Esophagus muscularis mucosa (tissue), 4 donors: Measurements from ENCODE around the gene SHROOM4. TPM values are rescaled to one million over a fixed set of nuclear protein-coding genes. Genes with fewer than 3 reads are reported as not detected.

ENCODE experiments used
- DNase-seq: peaks from one replicate; pipeline ENCODE4 v3.0.0-alpha.2; 2017; ENCODE audit errors: extremely low spot score
- H3K27ac ChIP-seq, 4 donors: fragments of 200-600 bp; sonication (generic); replicated peaks in 1 of 4; 1 replicate in 3 of 4; 2 replicates in 1 of 4; pipeline ENCODE4 v1.5.1; 2016 to 2019; ENCODE audit warnings: mild to moderate bottlenecking in 1 of 4
- H3K27me3 ChIP-seq, 4 donors: fragments of 200-600 bp; sonication (generic); one replicate each; pipeline versions ENCODE4 v1.5.1 to v1.6.0; 2016 to 2019
- H3K36me3 ChIP-seq, 4 donors: fragments of 200-600 bp; sonication (generic); one replicate each; pipeline ENCODE4 v1.5.1; 2016 to 2019
- H3K4me1 ChIP-seq, 4 donors: fragments of 200-600 bp; sonication (generic); one replicate each; pipeline ENCODE4 v1.5.1; 2016 to 2019
- H3K4me3 ChIP-seq, 4 donors: fragments of 200-600 bp; sonication (generic); 1 replicate in 2 of 4; 2 replicates in 2 of 4; pipeline ENCODE4 v1.5.1; 2016 to 2019; ENCODE audit warnings: mild to moderate bottlenecking in 4 of 4, moderate library complexity in 1 of 4
- H3K9me3 ChIP-seq, 4 donors: fragments of 200-600 bp; sonication (generic); 1 replicate in 3 of 4; 2 replicates in 1 of 4; pipeline ENCODE4 v1.5.1; 2016 to 2019
- EP300 ChIP-seq: sonication (generic); formaldehyde crosslinking; IDR thresholded peaks from one replicate; pipeline ENCODE4 v1.6.1; 2017; ENCODE audit warnings: antibody characterized with exemption
- POLR2A ChIP-seq: fragments of 450-650 bp; IDR thresholded peaks from one replicate; pipeline ENCODE4 v1.6.1; 2017; ENCODE audit warnings: antibody characterized with exemption, moderate library complexity, mild to moderate bottlenecking, low read depth
- POLR2AphosphoS5 ChIP-seq, 2 donors: sonication (generic); formaldehyde crosslinking; IDR thresholded peaks; one replicate each; pipeline ENCODE4 v1.6.1; 2017; ENCODE audit warnings: antibody characterized with exemption in 2 of 2
- WGBS: methylation state at CpG from one replicate; pipeline ENCODE4 v1.1.5; 2018; 5-methylcytosine and 5-hydroxymethylcytosine counted together
- intact Hi-C: fragments of 100-400 bp; cut with DNase I; formaldehyde crosslinking; loops from one replicate; pipeline ENCODE4 v1.15.1; 2023
- total RNA-seq, 4 donors: library from RNA; depleted of rRNA; stranded (reverse); fragments of >200 nt; gene quantifications; one replicate each; pipeline versions ENCODE4 v1.1.0 to v1.2.1, GENCODE V29; 2016
- TF ChIP-seq, protein P1 (sequence below), 3 experiments: fragments of 200-600 bp in 2 of 3; fragments of 450-650 bp in 1 of 3; sonication (generic) in 2 of 3; IDR thresholded peaks; one replicate each; pipeline ENCODE4 v1.5.1; 2017 to 2019; ENCODE audit warnings: antibody characterized with exemption in 3 of 3, mild to moderate bottlenecking in 2 of 3, moderate library complexity in 1 of 3

SHROOM4 gene
- total RNA-seq, 4 donors from 2014 or later: 5.4 to 12.4 (median 11.4) TPM

DNA sequence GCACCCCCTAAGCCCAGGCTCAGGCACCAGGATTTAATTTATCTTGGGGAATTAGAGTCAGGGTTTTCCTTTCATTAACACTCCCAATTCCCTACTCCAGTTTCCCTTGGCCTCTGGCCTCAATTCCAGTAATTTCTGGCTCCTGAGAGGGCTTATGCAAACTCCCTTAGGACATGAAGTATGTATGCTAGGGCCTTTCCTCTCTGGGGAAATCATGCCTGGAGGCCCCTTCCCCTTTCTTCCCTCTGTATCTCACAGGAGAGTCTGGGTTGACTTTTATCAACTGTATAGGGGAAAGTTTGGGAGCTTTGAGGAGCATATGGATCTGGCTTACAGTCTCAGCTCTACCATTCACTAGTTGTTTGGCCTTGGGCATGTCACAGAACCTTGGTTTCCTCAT, 169.5 kb downstream of the SHROOM4 start:
- intact Hi-C loops: no loop called here
- TF ChIP-seq POLR2A (no peak), EP300 (no peak)
- Histone ChIP-seq H3K4me3 (no peak overlapping the region), H3K27me3 (no peaks in the 10 kb centered on the region), H3K9me3 (no peaks in the 10 kb centered on the region), H3K4me1 (peaks cover 0 to 7% (median 4%) of the 10 kb centered on the region in 4 donors), H3K36me3 (no peaks in the 10 kb centered on the region), H3K27ac (peak overlapping the region in 1 of 4 donors; percentile 15)
- no peak for DNase-seq

DNA sequence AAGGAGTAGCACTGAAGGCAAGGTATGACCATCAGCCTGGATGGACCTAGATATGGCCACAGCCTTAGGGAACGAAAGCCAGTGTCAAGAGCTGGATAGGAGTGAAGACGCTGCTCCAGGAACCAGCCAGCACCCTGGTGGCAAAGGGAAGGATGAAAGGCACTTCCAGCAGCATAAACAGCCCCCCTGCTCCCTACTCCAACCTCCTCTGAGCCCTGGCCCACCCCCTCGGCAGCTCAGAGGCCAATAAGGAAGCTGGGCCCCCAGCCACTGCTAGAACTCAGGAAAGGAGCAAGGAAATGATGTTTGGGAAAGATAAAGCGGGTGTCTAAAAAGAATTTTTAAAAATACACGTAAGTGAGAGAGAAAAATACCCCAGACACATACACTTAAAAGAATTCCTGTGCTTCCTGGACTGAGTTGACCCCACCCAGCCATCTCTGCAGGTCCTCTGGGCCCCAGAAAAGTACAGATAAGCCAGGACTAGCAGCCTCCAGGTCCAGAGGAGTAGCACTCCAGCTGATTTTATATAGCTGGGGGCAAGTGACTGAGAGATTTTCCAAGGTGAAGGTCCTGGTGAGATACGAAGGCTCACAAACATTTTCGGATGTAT, 170.4 kb downstream of the SHROOM4 start:
- WGBS: 62% methylated on average over 7 of the region's 7 CpGs
- Histone ChIP-seq H3K27ac (peak overlapping the region in 1 of 4 donors; percentile 35), H3K36me3 (no peaks in the 10 kb centered on the region), H3K27me3 (no peaks in the 10 kb centered on the region), H3K9me3 (no peaks in the 10 kb centered on the region), H3K4me3 (peak overlapping the region; percentile 25 to 37 (median 27)), H3K4me1 (peaks cover 0 to 7% (median 4%) of the 10 kb centered on the region in 4 donors)
- TF ChIP-seq POLR2AphosphoS5 (IDR thresholded peaks at IDR 0.05): peak; percentile 10 to 55
- TF ChIP-seq EP300: no peak
- intact Hi-C loops: no loop called here
- DNase-seq: no peak

DNA sequence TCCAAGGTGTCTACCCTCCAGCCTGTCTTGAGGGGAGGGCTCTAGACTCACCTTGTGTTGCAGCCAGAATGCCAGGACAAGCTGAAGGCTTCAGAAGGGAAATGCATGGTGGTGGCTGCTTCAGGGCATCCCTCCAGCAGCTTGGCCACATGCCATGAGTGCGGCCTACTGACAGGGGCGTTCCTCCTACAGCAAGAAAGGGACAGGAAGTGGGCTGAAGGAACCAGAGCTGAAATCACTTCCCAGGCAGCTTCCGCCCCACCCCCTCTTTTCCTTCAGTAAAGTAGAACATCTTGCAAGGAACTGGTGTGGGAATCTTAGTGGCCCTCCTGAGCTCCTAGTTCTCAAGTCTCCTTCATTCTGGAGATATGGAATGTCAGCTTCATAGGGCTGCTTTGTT, 175.9 kb downstream of the SHROOM4 start:
- H3K27ac ChIP-seq: no peak overlapping the region
- no peak for DNase-seq
- TF ChIP-seq POLR2AphosphoS5 (IDR thresholded peaks at IDR 0.05) (no peak), POLR2A (no peak), EP300 (no peak)
- TF ChIP-seq, protein P1, sequence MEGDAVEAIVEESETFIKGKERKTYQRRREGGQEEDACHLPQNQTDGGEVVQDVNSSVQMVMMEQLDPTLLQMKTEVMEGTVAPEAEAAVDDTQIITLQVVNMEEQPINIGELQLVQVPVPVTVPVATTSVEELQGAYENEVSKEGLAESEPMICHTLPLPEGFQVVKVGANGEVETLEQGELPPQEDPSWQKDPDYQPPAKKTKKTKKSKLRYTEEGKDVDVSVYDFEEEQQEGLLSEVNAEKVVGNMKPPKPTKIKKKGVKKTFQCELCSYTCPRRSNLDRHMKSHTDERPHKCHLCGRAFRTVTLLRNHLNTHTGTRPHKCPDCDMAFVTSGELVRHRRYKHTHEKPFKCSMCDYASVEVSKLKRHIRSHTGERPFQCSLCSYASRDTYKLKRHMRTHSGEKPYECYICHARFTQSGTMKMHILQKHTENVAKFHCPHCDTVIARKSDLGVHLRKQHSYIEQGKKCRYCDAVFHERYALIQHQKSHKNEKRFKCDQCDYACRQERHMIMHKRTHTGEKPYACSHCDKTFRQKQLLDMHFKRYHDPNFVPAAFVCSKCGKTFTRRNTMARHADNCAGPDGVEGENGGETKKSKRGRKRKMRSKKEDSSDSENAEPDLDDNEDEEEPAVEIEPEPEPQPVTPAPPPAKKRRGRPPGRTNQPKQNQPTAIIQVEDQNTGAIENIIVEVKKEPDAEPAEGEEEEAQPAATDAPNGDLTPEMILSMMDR (IDR thresholded peaks at IDR 0.05): no peak
- no peaks in the 10 kb centered on the region for H3K4me1 ChIP-seq
- H3K36me3 ChIP-seq: peaks cover 0 to 26% (median 11%) of the 10 kb centered on the region in 4 donors
- no peaks in the 10 kb centered on the region for H3K9me3 ChIP-seq
- intact Hi-C loops: no loop called here
- H3K4me3 ChIP-seq: no peak overlapping the region
- H3K27me3 ChIP-seq: no peaks in the 10 kb centered on the region
- WGBS: 59% methylated on average over 2 of the region's 3 CpGs

DNA sequence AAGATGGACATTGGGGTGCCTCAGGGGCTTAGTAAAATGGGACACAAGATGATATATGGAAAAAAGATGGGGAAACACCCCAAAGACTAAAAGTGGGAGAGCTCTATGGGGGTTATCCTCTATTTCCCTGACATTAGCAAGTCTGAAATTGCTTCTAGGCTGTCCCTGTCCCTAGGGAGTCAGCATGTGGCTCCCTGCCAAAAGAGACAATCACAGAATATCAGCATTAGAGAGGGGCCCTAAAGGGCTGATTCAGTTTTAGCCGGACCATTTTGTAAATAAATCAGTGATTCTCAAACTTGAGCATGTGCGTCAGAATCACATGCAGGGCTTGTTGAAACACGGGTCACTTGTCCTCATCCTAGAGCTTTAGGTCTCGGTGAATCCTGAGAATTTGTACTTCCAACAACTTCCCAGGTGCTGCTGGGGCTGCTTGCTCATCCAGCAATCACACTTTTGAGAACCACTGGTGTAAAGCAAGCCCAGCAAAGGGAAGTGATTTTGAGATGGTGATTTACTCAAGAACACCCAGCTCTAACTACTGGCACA, 178.1 kb downstream of the SHROOM4 start:
- Histone ChIP-seq H3K9me3 (no peaks in the 10 kb centered on the region), H3K4me3 (no peak overlapping the region), H3K4me1 (no peaks in the 10 kb centered on the region), H3K27ac (no peak overlapping the region), H3K36me3 (peaks cover 0 to 26% (median 11%) of the 10 kb centered on the region in 4 donors), H3K27me3 (no peaks in the 10 kb centered on the region)
- TF ChIP-seq POLR2AphosphoS5 (IDR thresholded peaks at IDR 0.05): no peak
- WGBS: 80% methylated on average over 4 of the region's 4 CpGs
- DNase-seq: no peak
- intact Hi-C loops: no loop called here

DNA sequence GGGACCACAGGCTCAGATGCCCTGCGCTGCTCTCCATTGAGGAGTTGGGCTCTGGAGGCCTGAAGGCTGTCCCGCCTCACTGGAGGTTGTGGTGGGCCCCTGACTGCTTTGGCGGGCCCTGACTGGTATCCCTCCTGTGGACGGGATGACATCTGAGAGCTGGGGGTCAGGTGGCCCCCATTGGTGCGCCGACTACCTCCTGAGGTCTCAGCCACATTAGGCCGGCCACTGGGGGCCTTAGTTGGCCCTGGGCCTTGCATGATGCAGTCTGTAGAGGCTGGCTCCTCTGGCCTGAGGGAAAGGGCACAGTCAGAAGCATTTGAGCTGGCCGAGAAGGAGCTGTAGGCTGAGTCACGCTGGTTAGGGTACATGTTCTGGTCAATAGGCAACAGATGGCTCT, 178.8 kb downstream of the SHROOM4 start:
- DNase-seq: no peak
- Histone ChIP-seq H3K27me3 (no peaks in the 10 kb centered on the region), H3K9me3 (no peaks in the 10 kb centered on the region), H3K36me3 (peaks cover 0 to 26% (median 11%) of the 10 kb centered on the region in 4 donors), H3K27ac (no peak overlapping the region), H3K4me1 (no peaks in the 10 kb centered on the region), H3K4me3 (no peak overlapping the region)
- WGBS: 100% methylated on average over 2 of the region's 9 CpGs
- intact Hi-C loops: no loop called here
- TF ChIP-seq, protein P1 (IDR thresholded peaks at IDR 0.05): no peak
- TF ChIP-seq POLR2A (no peak), POLR2AphosphoS5 (IDR thresholded peaks at IDR 0.05) (no peak), EP300 (no peak)

DNA sequence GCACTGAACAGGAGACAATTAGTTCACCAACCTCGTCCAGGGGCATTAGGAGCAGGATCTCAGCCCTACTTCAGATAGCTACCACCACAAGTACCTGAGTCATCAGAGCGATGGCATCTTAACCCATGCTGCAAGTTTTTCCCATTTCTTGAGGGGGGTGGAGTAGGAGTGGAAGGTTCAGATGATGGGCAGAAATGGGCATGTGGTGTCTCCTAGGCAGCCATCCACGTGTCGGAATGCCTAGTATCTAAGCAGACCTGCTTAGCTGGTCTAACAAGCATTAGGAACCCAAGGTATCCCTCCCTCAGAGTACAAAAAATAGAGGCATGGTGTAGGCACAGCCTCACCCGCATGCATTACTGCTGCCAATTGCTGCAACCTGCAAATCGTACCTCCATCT, 184.2 kb downstream of the SHROOM4 start:
- H3K36me3 ChIP-seq: peaks cover 0 to 24% (median 5%) of the 10 kb centered on the region in 4 donors
- no peak for DNase-seq
- H3K4me3 ChIP-seq: no peak overlapping the region
- intact Hi-C loops: no loop called here
- WGBS: 75% methylated on average over 4 of the region's 6 CpGs
- H3K9me3 ChIP-seq: no peaks in the 10 kb centered on the region
- no peaks in the 10 kb centered on the region for H3K4me1 ChIP-seq
- H3K27me3 ChIP-seq: no peaks in the 10 kb centered on the region
- no peak overlapping the region for H3K27ac ChIP-seq
- no peak for TF ChIP-seq POLR2A
- TF ChIP-seq EP300: no peak
- TF ChIP-seq, protein P1 (IDR thresholded peaks at IDR 0.05): no peak
- TF ChIP-seq POLR2AphosphoS5 (IDR thresholded peaks at IDR 0.05): no peak
